Skeletal muscle tissue (tissue), 4 donors: ENCODE measurements around the gene RNF103. TPM values are rescaled to one million over a fixed set of nuclear protein-coding genes. Genes with fewer than 3 reads are reported as not detected.
"Not testable (repeated sequence)": the region's sequence is repeated elsewhere in the genome, so short reads cannot be mapped to it uniquely, and the experiment has no call there.

Experiments used
- H3K27ac ChIP-seq: one replicate; pipeline ENCODE4 v1.7.0; 2013; ENCODE audit warnings: mild to moderate bottlenecking, low read depth, low read length, inconsistent platforms
- H3K27me3 ChIP-seq, 3 donors: one replicate each; pipeline ENCODE4 v1.7.0; 2013; ENCODE audit warnings: low read length in 3 of 3; ENCODE audit not compliant: control insufficient read depth in 3 of 3, insufficient read depth in 3 of 3
- H3K36me3 ChIP-seq, 3 donors: one replicate each; pipeline ENCODE4 v1.7.0; 2013; ENCODE audit warnings: low read length in 3 of 3; ENCODE audit not compliant: control insufficient read depth in 3 of 3, insufficient read depth in 3 of 3
- H3K4me1 ChIP-seq, 3 donors: one replicate each; pipeline ENCODE4 v1.7.0; 2013; ENCODE audit warnings: low read length in 3 of 3, mild to moderate bottlenecking in 3 of 3; ENCODE audit not compliant: control insufficient read depth in 3 of 3, insufficient read depth in 3 of 3
- H3K4me3 ChIP-seq, 3 donors: one replicate each; pipeline ENCODE4 v1.7.0; 2013; ENCODE audit warnings: low read length in 3 of 3
- H3K9ac ChIP-seq, 3 donors: one replicate each; pipeline ENCODE4 v1.7.0; 2013; ENCODE audit warnings: low read length in 3 of 3, mild to moderate bottlenecking in 3 of 3, moderate library complexity in 2 of 3, low read depth in 1 of 3
- H3K9me3 ChIP-seq, 3 donors: one replicate each; pipeline ENCODE4 v1.7.0; 2013; ENCODE audit warnings: low read length in 3 of 3; ENCODE audit not compliant: control insufficient read depth in 3 of 3
- total RNA-seq: library from RNA; depleted of rRNA; stranded (reverse); fragments of >200 nt; gene quantifications from one replicate; pipeline ENCODE4 v1.2.3, GENCODE V29; 2014
- donor health status: Osteomylitis.

The RNF103 gene
- total RNA-seq, 1 donor from 2014 or later, result 33.4 TPM

- H3K4me1 ChIP-seq, result peaks cover 4 to 12% (median 6%) of the 10 kb centered on the region in 3 donors
- peaks cover 9 to 46% (median 42%) of the 10 kb centered on the region in 3 donors for H3K36me3 ChIP-seq
Measured at GRCh38 chr2:86613515-86613914, 10.2 kb downstream of the RNF103 start.

GRCh38 chr2:86610871-86611270 lies 12.8 kb downstream of the RNF103 start:
- Histone ChIP-seq H3K4me1 (peaks cover under 1 to 5% (median 2%) of the 10 kb centered on the region in 3 donors), H3K9me3 (no peaks in the 10 kb centered on the region), H3K36me3 (peaks cover 9 to 44% (median 40%) of the 10 kb centered on the region in 3 donors), H3K9ac (no peak overlapping the region), H3K4me3 (no peak overlapping the region), H3K27me3 (no peaks in the 10 kb centered on the region), H3K27ac (no peak overlapping the region)

More at GRCh38 chr2:86613515-86613914, 10.2 kb downstream of the RNF103 start:
- Histone ChIP-seq H3K27me3 (no peaks in the 10 kb centered on the region), H3K27ac (no peak overlapping the region), H3K9ac (no peak overlapping the region), H3K4me3 (no peak overlapping the region), H3K9me3 (no peaks in the 10 kb centered on the region)

DNA sequence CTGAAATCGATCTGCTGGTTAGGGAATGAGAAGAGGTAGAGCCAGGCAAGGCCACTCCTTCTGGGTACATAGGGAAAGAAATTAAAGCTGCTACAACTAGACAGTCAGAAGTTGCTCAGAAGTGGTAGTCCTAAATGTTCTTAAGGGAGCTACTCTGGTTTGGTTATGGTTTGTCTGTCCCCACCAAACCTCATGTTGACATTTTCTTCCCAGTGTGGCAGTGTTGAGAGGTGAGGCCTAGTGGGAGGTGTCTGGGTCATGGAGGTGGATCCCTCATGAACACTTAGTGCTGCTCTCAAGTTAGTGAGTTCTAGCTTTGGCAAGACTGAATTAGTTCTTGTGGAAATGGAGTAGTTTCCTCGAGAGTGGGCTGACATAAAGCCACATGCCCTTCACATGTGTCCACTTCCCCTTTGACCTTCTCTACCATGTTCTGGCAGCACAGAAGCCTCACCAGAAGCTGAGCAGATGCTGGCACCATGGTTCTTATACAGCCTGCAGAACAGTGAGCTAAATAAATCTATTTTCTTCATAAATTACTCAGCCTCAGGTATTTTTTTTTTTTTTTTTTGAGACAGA lies 14.7 kb downstream of the RNF103 start:
- Histone ChIP-seq H3K4me1 (no peaks in the 10 kb centered on the region), H3K27me3 (no peaks in the 10 kb centered on the region), H3K27ac (no peak overlapping the region), H3K4me3 (no peak overlapping the region), H3K9me3 (no peaks in the 10 kb centered on the region), H3K36me3 (peaks cover 12 to 53% (median 51%) of the 10 kb centered on the region in 3 donors), H3K9ac (no peak overlapping the region)

GRCh38 chr2:86603905-86604304 lies 19.8 kb downstream of the RNF103 start:
- H3K9me3 ChIP-seq, result no peaks in the 10 kb centered on the region
- no peak overlapping the region for H3K4me3 ChIP-seq
- H3K27ac ChIP-seq, result no peak overlapping the region
- H3K36me3 ChIP-seq, result peaks cover 10 to 34% (median 30%) of the 10 kb centered on the region in 3 donors
- no peaks in the 10 kb centered on the region for H3K27me3 ChIP-seq
- H3K4me1 ChIP-seq, result no peaks in the 10 kb centered on the region
- H3K9ac ChIP-seq, result no peak overlapping the region

DNA sequence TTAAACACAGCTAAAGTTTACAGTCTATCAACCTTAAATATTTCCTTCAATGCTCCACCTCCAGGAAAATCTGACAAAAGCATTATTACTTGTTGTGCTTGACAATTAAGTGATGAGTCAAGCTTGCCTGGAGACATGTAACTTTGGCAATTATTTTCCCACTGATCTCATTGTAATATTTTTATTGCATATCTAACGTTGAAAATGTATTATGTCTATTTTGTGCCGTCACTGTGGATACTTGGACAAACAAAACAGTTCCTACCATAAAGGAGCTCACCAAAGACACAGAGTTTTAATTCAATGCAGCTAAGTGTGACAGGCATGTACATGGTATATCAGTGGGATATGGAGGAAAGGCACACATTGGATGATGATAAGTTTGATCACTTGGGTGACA lies 24.7 kb downstream of the RNF103 start:
- Histone ChIP-seq H3K9ac (no peak overlapping the region), H3K4me3 (no peak overlapping the region), H3K27ac (no peak overlapping the region), H3K36me3 (peaks cover 0 to 5% (median 4%) of the 10 kb centered on the region in 3 donors), H3K4me1 (peaks cover 0 to 13% (median 6%) of the 10 kb centered on the region in 3 donors), H3K27me3 (no peaks in the 10 kb centered on the region), H3K9me3 (no peaks in the 10 kb centered on the region)

DNA sequence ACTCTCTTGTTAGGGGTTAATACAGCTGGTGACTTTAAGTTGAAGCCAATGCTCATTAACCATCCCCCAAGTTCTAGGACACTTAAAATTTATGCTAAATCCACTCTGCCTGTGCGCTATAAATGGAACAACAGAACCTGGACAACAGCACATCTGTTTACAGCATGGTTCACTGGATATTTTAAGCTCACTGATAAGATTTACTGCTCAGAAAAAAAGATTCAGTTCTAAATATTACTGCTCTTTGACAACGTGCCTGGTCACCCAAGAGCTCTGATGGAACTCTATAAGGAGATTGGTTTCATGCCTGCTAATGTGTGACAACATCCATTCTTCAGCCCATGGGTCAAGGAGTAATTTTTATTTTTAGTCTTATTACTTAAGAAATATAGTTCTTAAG lies 27.5 kb downstream of the RNF103 start:
- no peaks in the 10 kb centered on the region for H3K36me3 ChIP-seq
- peak overlapping the region; percentile 36 for H3K27ac ChIP-seq
- no peaks in the 10 kb centered on the region for H3K27me3 ChIP-seq
- no peaks in the 10 kb centered on the region for H3K9me3 ChIP-seq
- H3K9ac ChIP-seq, result no peak overlapping the region
- peaks cover 0 to 13% (median 6%) of the 10 kb centered on the region in 3 donors for H3K4me1 ChIP-seq
- peak overlapping the region in 2 of 3 donors; percentile 4 to 11 for H3K4me3 ChIP-seq

- H3K27ac ChIP-seq, result no peak overlapping the region
- H3K4me1 ChIP-seq, result peaks cover 0 to 13% (median 6%) of the 10 kb centered on the region in 3 donors
- no peaks in the 10 kb centered on the region for H3K36me3 ChIP-seq
- H3K27me3 ChIP-seq, result no peaks in the 10 kb centered on the region
- H3K4me3 ChIP-seq, result no peak overlapping the region
- H3K9ac ChIP-seq, result no peak overlapping the region
- no peaks in the 10 kb centered on the region for H3K9me3 ChIP-seq
Measured at GRCh38 chr2:86593266-86593665, 30.4 kb downstream of the RNF103 start.

GRCh38 chr2:86592547-86593230 lies 31.0 kb downstream of the RNF103 start:
- Histone ChIP-seq H3K9ac (no peak overlapping the region), H3K4me3 (no peak overlapping the region), H3K27me3 (no peaks in the 10 kb centered on the region), H3K4me1 (peaks cover 0 to 13% (median 6%) of the 10 kb centered on the region in 3 donors), H3K9me3 (no peaks in the 10 kb centered on the region), H3K36me3 (no peaks in the 10 kb centered on the region), H3K27ac (no peak overlapping the region)

DNA sequence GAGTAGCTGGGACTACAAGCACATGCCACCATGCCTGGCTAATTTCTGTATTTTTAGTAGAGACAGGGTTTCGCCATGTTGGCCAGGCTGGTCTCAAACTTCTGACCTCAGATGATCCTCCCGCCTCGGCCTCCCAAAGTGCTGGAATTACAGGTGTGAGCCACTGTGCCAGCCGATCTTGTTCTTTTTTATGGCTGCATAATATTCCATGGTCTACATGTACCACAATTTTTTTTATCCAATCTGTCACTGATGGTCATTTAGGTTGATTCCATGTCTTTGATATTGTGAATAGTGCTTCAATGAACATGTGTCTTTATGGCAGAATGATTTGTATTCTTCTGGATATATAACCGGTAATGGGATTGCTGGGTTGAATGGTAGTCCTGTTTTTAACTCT lies 34.0 kb downstream of the RNF103 start:
- not testable (repeated sequence) for H3K27ac ChIP-seq, H3K9ac ChIP-seq, H3K36me3 ChIP-seq, H3K27me3 ChIP-seq, H3K9me3 ChIP-seq, H3K4me1 ChIP-seq, H3K4me3 ChIP-seq

DNA sequence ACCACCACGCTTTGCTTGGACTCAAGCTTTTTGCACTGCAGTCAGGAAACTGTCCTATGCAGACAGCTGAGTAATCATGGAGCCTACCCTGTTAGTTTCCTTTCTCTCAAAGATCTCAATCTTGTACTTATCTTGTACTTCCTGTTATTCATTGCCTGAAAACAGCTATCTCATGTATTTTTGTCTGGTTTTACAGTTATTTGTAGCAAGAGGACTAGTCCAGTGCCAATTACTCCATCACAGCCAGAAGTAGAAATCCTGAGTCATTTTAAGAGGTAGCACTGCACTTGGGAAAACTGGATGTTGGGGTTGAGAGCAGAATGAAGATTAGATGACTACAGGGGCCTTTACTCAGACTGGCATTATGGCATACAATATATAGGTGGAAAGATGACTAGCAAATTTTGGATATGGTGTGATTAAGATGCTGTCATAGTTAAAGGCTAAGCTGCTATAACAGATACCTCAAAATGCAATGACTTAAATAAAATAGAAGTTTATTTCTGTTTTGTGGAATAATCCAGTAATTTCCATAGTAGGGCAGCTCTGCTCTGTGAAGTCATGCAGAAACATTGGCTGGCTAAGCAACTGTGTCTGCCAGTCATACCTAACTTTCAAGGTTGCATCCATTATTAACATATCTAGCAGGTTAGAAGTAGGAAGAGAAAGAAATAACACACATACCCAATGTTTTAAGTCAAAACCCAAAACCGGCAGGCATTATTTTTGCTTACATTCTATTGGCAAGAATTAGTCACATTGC lies 39.3 kb downstream of the RNF103 start:
- Histone ChIP-seq H3K9me3 (no peaks in the 10 kb centered on the region), H3K27me3 (no peaks in the 10 kb centered on the region), H3K9ac (no peak overlapping the region), H3K36me3 (no peaks in the 10 kb centered on the region), H3K4me3 (no peak overlapping the region), H3K27ac (no peak overlapping the region), H3K4me1 (no peaks in the 10 kb centered on the region)
